Adrenal gland (tissue), 12 donors: ENCODE data around the gene CXXC5. TPM values are rescaled to one million over a fixed set of nuclear protein-coding genes. Genes with fewer than 3 reads are reported as not detected.

Experiments
- DNase-seq, 7 donors: peaks; one replicate each; pipeline ENCODE4 v3.0.0-alpha.2; 2019 to 2020
- H3K27ac ChIP-seq, 5 donors: fragments of 200-600 bp; sonication (generic) in 4 of 5; 1 replicate in 3 of 5; 2 replicates in 2 of 5; pipeline versions ENCODE4 v1.5.1 to v1.8.0; 2016 to 2020; ENCODE audit warnings: mild to moderate bottlenecking in 1 of 5
- H3K27me3 ChIP-seq: fragments of 200-600 bp; 2 replicates; pipeline ENCODE4 v1.8.0; 2021
- H3K36me3 ChIP-seq, 2 donors: fragments of 200-600 bp; replicated peaks in 1 of 2; 1 replicate in 1 of 2; 2 replicates in 1 of 2; pipeline versions ENCODE4 v1.5.1 to v1.8.0; 2018 to 2022
- H3K4me1 ChIP-seq, 2 donors: fragments of 200-600 bp; replicated peaks in 1 of 2; 1 replicate in 1 of 2; 2 replicates in 1 of 2; pipeline versions ENCODE4 v1.5.1 to v1.8.0; 2018 to 2021
- H3K4me3 ChIP-seq, 4 donors: fragments of 200-600 bp; sonication (generic) in 3 of 4; one replicate each; pipeline ENCODE4 v1.5.1; 2016 to 2018
- H3K9me3 ChIP-seq, 3 donors: fragments of 200-600 bp; sonication (generic) in 1 of 3; replicated peaks in 1 of 3; 1 replicate in 2 of 3; 2 replicates in 1 of 3; pipeline versions ENCODE4 v1.5.1 to v1.8.0; 2016 to 2021
- POLR2A ChIP-seq, 2 donors: fragments of 450-650 bp; IDR thresholded peaks; one replicate each; pipeline ENCODE4 v1.6.1; 2017; ENCODE audit warnings: antibody characterized with exemption in 2 of 2, mild to moderate bottlenecking in 2 of 2, moderate library complexity in 1 of 2
- WGBS, 4 donors: extraction: QIAGEN DNeasy Blood & Tissue Kit in 2 of 4; methylation state at CpG; one replicate each; pipeline versions ENCODE4 v1.1.5 to v1.1.7; 2013 to 2017; 5-methylcytosine and 5-hydroxymethylcytosine counted together
- intact Hi-C, 2 donors: fragments of 100-400 bp; cut with DNase I; formaldehyde crosslinking; loops; one replicate each; pipeline versions ENCODE4 v1.14.1 to v1.15.0; 2022 to 2023
- polyA plus RNA-seq, 3 donors: library from polyadenylated mRNA; stranded (reverse); fragments of 200-250 nt in 2 of 3; fragments of 350-450 nt in 1 of 3; fragmentation: Illumina TruSeq in 1 of 3; extraction: RNeasy Lipid Tissue Mini Kit (QIAGEN cat#74804) in 1 of 3; gene quantifications; one replicate each; pipeline ENCODE4 v1.2.3, GENCODE V29; 2013 to 2014
- total RNA-seq, 9 donors: library from RNA; depleted of rRNA in 4 of 9; stranded (reverse); fragments of >200 nt in 4 of 9; fragments of 120-200 nt in 1 of 9; fragmentation: NEBNext Ultra II Directional in 1 of 9; extraction: Animal tissue kit (Norgen Biotek cat#: 25700) in 1 of 9; gene quantifications; one replicate each; pipeline versions ENCODE4 v1.1.0 to v1.2.4, GENCODE V29; 2013 to 2023
- TF ChIP-seq, protein P1 (sequence below), 6 experiments: fragments of 450-650 bp in 4 of 6; fragments of 200-600 bp in 2 of 6; sonication (generic) in 1 of 6; IDR thresholded peaks; 1 replicate in 5 of 6; 2 replicates in 1 of 6; pipeline versions ENCODE4 v1.5.1 to v1.8.0; 2016 to 2021; ENCODE audit warnings: antibody characterized with exemption in 6 of 6, mild to moderate bottlenecking in 2 of 6, moderate library complexity in 1 of 6
- donor health status: healthy with polysubstance abuse.
- donor health status: Bipolar disorder and iron deficiency.
- donor health status: DM: yes; HTN: yes; CAD: no.
- donor health status: DM: no; HTN: no; CAD: no.
- donor health status: DM: no; HTN: no; CAD: no.
- donor health status: DM: yes; HTN: yes; CAD: no.

Gene CXXC5
- total and polyA plus RNA-seq, 12 donors, result 16.2 to 79.3 (median 34.7) TPM

DNA sequence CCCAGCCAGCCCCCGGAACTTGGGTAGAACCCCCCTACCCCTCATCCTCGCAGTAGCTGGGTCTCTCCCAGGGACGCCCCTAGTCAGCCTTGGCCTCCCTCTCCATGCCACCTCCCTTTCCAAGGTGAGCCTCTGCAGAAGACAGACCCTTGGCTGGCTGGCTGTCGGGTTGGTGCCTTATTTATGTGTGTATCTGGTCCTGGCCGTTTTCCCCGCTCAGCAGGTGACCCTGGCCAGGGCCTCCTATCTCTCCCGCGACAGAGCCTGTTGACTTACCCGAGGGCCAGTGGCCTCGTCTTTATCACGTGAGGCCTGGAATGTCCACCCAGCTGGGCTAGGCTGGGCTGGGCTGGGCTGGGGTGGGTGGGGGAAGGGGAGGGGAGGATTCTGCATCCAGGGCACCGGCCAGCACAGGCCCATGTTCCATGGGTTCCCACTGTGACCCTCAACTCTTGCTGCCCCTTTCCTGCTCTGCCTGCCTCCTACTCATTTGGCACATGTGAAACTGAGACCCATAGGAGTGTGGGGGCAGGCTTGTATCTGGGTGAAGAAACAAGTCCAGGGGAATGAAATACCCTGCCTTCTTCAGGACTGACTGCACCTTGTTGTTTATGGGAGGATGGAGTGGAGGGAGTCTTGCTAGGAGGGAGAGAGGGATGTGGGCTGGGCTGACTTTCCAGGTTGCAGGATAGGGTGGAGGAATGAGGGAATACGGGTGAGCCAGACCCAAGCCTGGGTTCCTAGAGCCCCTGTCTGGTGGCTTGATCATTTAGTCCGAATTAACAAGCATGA, 3.1 kb downstream of the CXXC5 start:
- H3K27me3 ChIP-seq, result no peaks in the 10 kb centered on the region
- H3K4me1 ChIP-seq, result peaks cover 74 to 76% of the 10 kb centered on the region in 2 donors
- H3K9me3 ChIP-seq, result no peaks in the 10 kb centered on the region
- 13 to 31% (median 23%) methylated on average over 8 to 14 of the region's 14 CpGs for WGBS, 4 donors
- H3K27ac ChIP-seq, result peak overlapping the region; percentile 84 to 95 (median 92)
- intact Hi-C loops, result no loop called here
- peak overlapping the region in 2 of 4 donors; percentile 72 to 99 for H3K4me3 ChIP-seq
- DNase-seq, result peak; percentile 84 to 96 (median 95)
- no peaks in the 10 kb centered on the region for H3K36me3 ChIP-seq
- TF ChIP-seq, protein P1, sequence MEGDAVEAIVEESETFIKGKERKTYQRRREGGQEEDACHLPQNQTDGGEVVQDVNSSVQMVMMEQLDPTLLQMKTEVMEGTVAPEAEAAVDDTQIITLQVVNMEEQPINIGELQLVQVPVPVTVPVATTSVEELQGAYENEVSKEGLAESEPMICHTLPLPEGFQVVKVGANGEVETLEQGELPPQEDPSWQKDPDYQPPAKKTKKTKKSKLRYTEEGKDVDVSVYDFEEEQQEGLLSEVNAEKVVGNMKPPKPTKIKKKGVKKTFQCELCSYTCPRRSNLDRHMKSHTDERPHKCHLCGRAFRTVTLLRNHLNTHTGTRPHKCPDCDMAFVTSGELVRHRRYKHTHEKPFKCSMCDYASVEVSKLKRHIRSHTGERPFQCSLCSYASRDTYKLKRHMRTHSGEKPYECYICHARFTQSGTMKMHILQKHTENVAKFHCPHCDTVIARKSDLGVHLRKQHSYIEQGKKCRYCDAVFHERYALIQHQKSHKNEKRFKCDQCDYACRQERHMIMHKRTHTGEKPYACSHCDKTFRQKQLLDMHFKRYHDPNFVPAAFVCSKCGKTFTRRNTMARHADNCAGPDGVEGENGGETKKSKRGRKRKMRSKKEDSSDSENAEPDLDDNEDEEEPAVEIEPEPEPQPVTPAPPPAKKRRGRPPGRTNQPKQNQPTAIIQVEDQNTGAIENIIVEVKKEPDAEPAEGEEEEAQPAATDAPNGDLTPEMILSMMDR (IDR thresholded peaks at IDR 0.05), result no peak
- peak; percentile 68 to 95 for TF ChIP-seq POLR2A (IDR thresholded peaks at IDR 0.05)

DNA sequence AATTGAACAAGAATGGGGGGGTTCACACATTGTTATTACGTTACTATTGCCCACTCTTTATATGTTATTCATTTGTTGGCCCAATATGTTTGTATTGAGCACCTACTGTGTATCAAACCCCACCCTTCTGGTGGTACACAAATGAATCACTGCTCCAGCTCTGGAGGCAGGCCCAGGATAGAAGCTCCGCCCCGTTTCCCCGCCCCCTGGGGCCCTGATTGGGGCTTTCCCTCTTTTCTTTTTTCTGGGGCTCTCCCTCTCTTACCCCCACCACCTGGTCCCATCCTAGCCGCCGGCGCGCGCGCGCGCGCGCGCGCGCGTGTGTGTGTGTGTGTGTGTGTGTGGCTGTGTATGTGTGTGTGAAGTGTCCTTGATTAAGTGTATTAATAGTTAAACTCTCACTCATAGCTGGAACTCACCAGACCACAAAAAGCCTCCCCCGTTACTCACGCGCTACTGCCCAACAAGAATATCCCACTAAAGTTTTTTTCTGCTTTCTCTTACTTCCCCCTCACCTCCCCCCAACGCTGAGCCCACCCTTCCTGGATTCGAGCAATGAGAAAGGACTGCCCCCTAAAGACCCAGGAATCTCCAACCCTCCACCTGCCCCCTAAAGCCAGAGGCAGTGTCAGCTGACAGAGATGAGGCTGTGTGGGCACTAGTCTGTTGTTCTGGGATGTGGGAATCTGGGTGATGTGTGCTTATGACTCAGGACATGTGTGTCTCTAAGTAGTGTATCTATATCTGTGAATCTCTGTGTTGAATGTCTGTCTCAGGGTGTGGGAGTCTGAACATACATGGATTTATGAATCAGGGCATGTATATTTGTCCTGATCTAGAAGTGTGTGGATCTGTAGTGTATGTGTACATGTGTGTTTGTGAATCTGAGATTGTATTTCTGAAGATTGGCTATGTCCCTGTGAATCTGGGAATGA, 4.0 kb downstream of the CXXC5 start:
- Histone ChIP-seq H3K9me3 (no peaks in the 10 kb centered on the region), H3K27ac (peak overlapping the region; percentile 84 to 95 (median 92)), H3K36me3 (no peaks in the 10 kb centered on the region), H3K27me3 (no peaks in the 10 kb centered on the region), H3K4me1 (peaks cover 74 to 77% of the 10 kb centered on the region in 2 donors), H3K4me3 (peak overlapping the region in 1 of 4 donors; percentile 72)
- 7 to 20% (median 16%) methylated on average over 23 of the region's 23 CpGs for WGBS, 4 donors
- intact Hi-C loops, result no loop called here
- TF ChIP-seq POLR2A (IDR thresholded peaks at IDR 0.05), result peak in 1 of 2 donors; percentile 51
- TF ChIP-seq, protein P1 (IDR thresholded peaks at IDR 0.05), result no peak
- DNase-seq, result peak; percentile 84 to 94 (median 86)

DNA sequence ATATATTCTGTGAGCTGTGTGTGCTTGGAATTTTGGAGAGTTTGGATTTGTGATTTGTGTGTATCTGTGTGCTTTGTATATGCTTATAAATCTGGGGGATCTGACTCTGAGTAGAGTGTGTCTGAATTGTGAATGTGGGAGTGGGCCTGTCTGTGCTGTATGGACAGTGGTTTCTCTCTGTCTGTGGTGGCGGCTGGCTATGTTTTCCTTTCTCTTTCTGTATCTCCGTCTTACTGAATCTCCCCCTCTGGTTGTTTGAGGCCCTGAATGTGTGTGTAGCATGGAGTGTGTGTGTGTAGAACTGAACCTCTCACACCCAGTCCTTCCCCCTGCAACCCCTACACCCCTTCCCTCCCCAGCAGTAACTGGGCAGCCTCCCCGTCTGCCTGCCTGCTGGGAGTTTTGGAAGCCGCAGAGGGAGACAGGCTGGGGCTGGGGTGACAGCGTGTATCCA, 4.7 kb downstream of the CXXC5 start:
- intact Hi-C loops, result no loop called here
- 32 to 49% (median 40%) methylated on average over 5 of the region's 5 CpGs for WGBS, 4 donors
- Histone ChIP-seq H3K27me3 (no peaks in the 10 kb centered on the region), H3K4me1 (peaks cover 71 to 77% of the 10 kb centered on the region in 2 donors), H3K4me3 (no peak overlapping the region), H3K9me3 (no peaks in the 10 kb centered on the region), H3K27ac (peak overlapping the region; percentile 84 to 95 (median 92)), H3K36me3 (no peaks in the 10 kb centered on the region)
- TF ChIP-seq, protein P1 (IDR thresholded peaks at IDR 0.05), result no peak
- no peak for TF ChIP-seq POLR2A (IDR thresholded peaks at IDR 0.05)
- no peak for DNase-seq

- TF ChIP-seq, protein P1 (IDR thresholded peaks at IDR 0.05), result no peak
- TF ChIP-seq POLR2A (IDR thresholded peaks at IDR 0.05), result no peak
- WGBS, 4 donors, result 57 to 71% (median 68%) methylated on average over 5 of the region's 5 CpGs
- Histone ChIP-seq H3K36me3 (no peaks in the 10 kb centered on the region), H3K4me1 (peaks cover 77 to 83% of the 10 kb centered on the region in 2 donors), H3K9me3 (no peaks in the 10 kb centered on the region), H3K4me3 (no peak overlapping the region), H3K27me3 (no peaks in the 10 kb centered on the region), H3K27ac (peak overlapping the region in 4 of 5 donors; percentile 84 to 95 (median 92))
- intact Hi-C loops, result no loop called here
- no peak for DNase-seq
These were observed 5.5 kb downstream of the CXXC5 start for GRCh38 chr5:139653616-139654015.
